GM12878 (cell line): Measurements from ENCODE around the gene ZNF582. TPM values are rescaled to one million over a fixed set of nuclear protein-coding genes. Genes with fewer than 3 reads are reported as not detected.

ENCODE experiments used
- ATAC-seq: fragments of 200-7000 bp; cut with Tn5 transposase; 3 replicates; pipeline ENCODE4 v1.9.1; 2020; ENCODE audit warnings: mild to moderate bottlenecking, moderate library complexity
- BruUV-seq: library from RNA; stranded (reverse); fragments of 400-500 nt; replicated peaks from 2 replicates; lab custom pipeline; 2021; lab: Mats Ljungman, UMichigan
- CTCF ChIA-PET: fragments of 300-600 bp; sonication (Branson Sonifier 250); formaldehyde crosslinking; extraction: SDS; loops from one replicate; lab custom pipeline; 2021; ENCODE audit warnings: inconsistent platforms; lab: Yijun Ruan, JAX
- POLR2A ChIA-PET: fragments of 350-600 bp; formaldehyde crosslinking; extraction: SDS; loops from one replicate; lab custom pipeline; 2021; ENCODE audit warnings: inconsistent platforms; lab: Charles Lee
- RAD21 ChIA-PET: fragments of 300-600 bp; sonication (Branson Sonifier 250); formaldehyde crosslinking; loops from one replicate; lab custom pipeline; 2023; ENCODE audit warnings: antibody characterized with exemption; ENCODE audit not compliant: unreplicated experiment; lab: Charles Lee
- SMC1A ChIA-PET: fragments of 300-600 bp; sonication (Branson Sonifier 250); formaldehyde crosslinking; loops from one replicate; lab custom pipeline; 2023; ENCODE audit not compliant: unreplicated experiment, uncharacterized antibody; lab: Charles Lee
- DNase-seq: peaks from one replicate; pipeline ENCODE4 v3.0.0-alpha.2; 2011; ENCODE audit warnings: low read depth, low spot score
- FAIRE-seq: peaks from 3 replicates; lab custom pipeline; 2011; peaks lifted over from hg19 to GRCh38; lab: Jason Lieb, UNC
- H2AFZ ChIP-seq: 2 replicates; pipeline ENCODE4 v1.6.0; 2011; ENCODE audit warnings: low read depth, low read length, control low read depth; ENCODE audit not compliant: control insufficient read depth
- H3K27ac ChIP-seq: 2 replicates; pipeline ENCODE4 v1.5.1; 2011; ENCODE audit warnings: control low read depth; ENCODE audit not compliant: control insufficient read depth, insufficient read depth
- H3K27me3 ChIP-seq, 2 experiments: replicated peaks in 1 of 2; 2 replicates each; pipeline versions ENCODE4 v1.6.0 to v1.6.1; 2011; ENCODE audit warnings: low read length in 1 of 2; ENCODE audit not compliant: control insufficient read depth in 2 of 2, insufficient read depth in 2 of 2
- H3K36me3 ChIP-seq, 2 experiments: 2 replicates each; pipeline ENCODE4 v1.5.1; 2011; ENCODE audit warnings: low read length in 1 of 2; ENCODE audit not compliant: control insufficient read depth in 2 of 2, insufficient read depth in 2 of 2
- H3K4me1 ChIP-seq: 2 replicates; pipeline ENCODE4 v1.6.1; 2011; ENCODE audit warnings: mild to moderate bottlenecking, low read length, moderate library complexity, mixed read lengths; ENCODE audit not compliant: control insufficient read depth, insufficient read depth
- H3K4me2 ChIP-seq: 2 replicates; pipeline ENCODE4 v1.6.0; 2011; ENCODE audit warnings: control low read depth; ENCODE audit not compliant: control insufficient read depth, insufficient read depth
- H3K4me3 ChIP-seq: fragments of 200-600 bp; sonication (generic); 2 replicates; pipeline ENCODE4 v1.5.1; 2016
- H3K79me2 ChIP-seq: 2 replicates; pipeline ENCODE4 v1.6.0; 2011; ENCODE audit warnings: low read length; ENCODE audit not compliant: control insufficient read depth, insufficient read depth
- H3K9ac ChIP-seq: 2 replicates; pipeline ENCODE4 v1.8.0; 2011; ENCODE audit warnings: low read length, control low read depth, mixed read lengths; ENCODE audit not compliant: control insufficient read depth, insufficient read depth
- H3K9me3 ChIP-seq: replicated peaks from 3 replicates; pipeline ENCODE4 v1.5.1; 2011; ENCODE audit warnings: mild to moderate bottlenecking, low read length; ENCODE audit not compliant: control insufficient read depth, insufficient read depth
- H4K20me1 ChIP-seq: 2 replicates; pipeline ENCODE4 v1.6.0; 2011; ENCODE audit not compliant: control insufficient read depth, insufficient read depth
- PAX8 ChIP-seq: fragments of 450-650 bp; IDR thresholded peaks from 2 replicates; pipeline ENCODE4 v1.6.1; 2017; ENCODE audit warnings: mild to moderate bottlenecking, moderate library complexity
- RAD51 ChIP-seq: fragments of 450-650 bp; IDR thresholded peaks from 2 replicates; pipeline ENCODE4 v1.6.1; 2016; ENCODE audit warnings: moderate library complexity, mild to moderate bottlenecking, inconsistent platforms
- TCF7 ChIP-seq: IDR thresholded peaks from 2 replicates; pipeline ENCODE4 v1.6.1; 2014; ENCODE audit warnings: antibody characterized with exemption, borderline replicate concordance
- WGBS: methylation state at CpG from one replicate; pipeline ENCODE4 v1.1.6; 2016; ENCODE audit warnings: low lambda C conversion rate; ENCODE audit not compliant: insufficient replicate concordance, insufficient coverage; ENCODE audit errors: missing lambda C conversion rate; 5-methylcytosine and 5-hydroxymethylcytosine counted together
- in situ Hi-C: fragments of 300-500 bp; cut with MboI; formaldehyde crosslinking; loops from 9 replicates; pipeline ENCODE4 v1.14.3; 2018; ENCODE audit warnings: mixed read lengths
- intact Hi-C: fragments of 100-400 bp; cut with micrococcal nuclease; formaldehyde crosslinking; loops from one replicate; pipeline ENCODE4 v1.14.2; 2022; ENCODE audit not compliant: unreplicated experiment
- polyA plus RNA-seq, 11 experiments: library from polyadenylated mRNA; depleted of rRNA in 4 of 11; unstranded in 6 of 11; stranded (reverse) in 5 of 11; fragments of >200 nt; fragmentation: Nextera tagmentation in 4 of 11; fragmentation: Illumina TruSeq in 1 of 11; extraction: Ambion mirVana in 4 of 11; extraction: Trizol in 1 of 11; gene quantifications; 1 replicate in 1 of 11; 2 replicates in 10 of 11; pipeline versions ENCODE4 v1.2.1 to v1.2.3, GENCODE V29; 2011 to 2016; ENCODE audit warnings: inconsistent platforms in 2 of 11, missing spikeins in 2 of 11, low read depth in 1 of 11
- total RNA-seq, 4 experiments: library from RNA; depleted of rRNA in 3 of 4; stranded (reverse); fragments of >200 nt in 3 of 4; fragmentation: Illumina TruSeq in 1 of 4; extraction: Trizol in 1 of 4; gene quantifications; 2 replicates each; pipeline versions ENCODE4 v1.2.1 to v1.2.3, GENCODE V29; 2013 to 2021
- TF ChIP-seq, protein P1 (sequence below): fragments of 450-650 bp; IDR thresholded peaks from 2 replicates; pipeline ENCODE4 v1.6.1; 2016; ENCODE audit warnings: mild to moderate bottlenecking

ZNF582 gene
- total and polyA plus RNA-seq, 10 of the 15 experiments (the other 5 are each of a cell fraction or from before 2014, with no cell fraction given): 0.37 to 1.4 (median 0.85) TPM; not detected in 1

- ChIA-PET CTCF (no interaction called here), SMC1A (no interaction called here), RAD21 (no interaction called here), POLR2A (no interaction called here)
- DNase-seq (no peak), FAIRE-seq (no peak), ATAC-seq (no peak)
- Histone ChIP-seq H3K4me3 (no peak overlapping the region), H3K9me3 (peaks cover under 1% of the 10 kb centered on the region; the same call in 2 of the 3 replicates), H3K27ac (no peak overlapping the region), H3K79me2 (no peaks in the 10 kb centered on the region), H3K36me3 (no peaks in the 10 kb centered on the region), H3K4me2 (no peak overlapping the region), H3K4me1 (no peaks in the 10 kb centered on the region), H2AFZ (no peak overlapping the region), H3K9ac (no peak overlapping the region), H4K20me1 (no peaks in the 10 kb centered on the region), H3K27me3 (no peaks in the 10 kb centered on the region)
- in situ Hi-C loops: no loop called here
- BruUV-seq: no TSS peak
- 59% methylated on average over 8 of the region's 8 CpGs for WGBS
- TF ChIP-seq TCF7: no peak
- no peak for TF ChIP-seq RAD51
- TF ChIP-seq, protein P1, sequence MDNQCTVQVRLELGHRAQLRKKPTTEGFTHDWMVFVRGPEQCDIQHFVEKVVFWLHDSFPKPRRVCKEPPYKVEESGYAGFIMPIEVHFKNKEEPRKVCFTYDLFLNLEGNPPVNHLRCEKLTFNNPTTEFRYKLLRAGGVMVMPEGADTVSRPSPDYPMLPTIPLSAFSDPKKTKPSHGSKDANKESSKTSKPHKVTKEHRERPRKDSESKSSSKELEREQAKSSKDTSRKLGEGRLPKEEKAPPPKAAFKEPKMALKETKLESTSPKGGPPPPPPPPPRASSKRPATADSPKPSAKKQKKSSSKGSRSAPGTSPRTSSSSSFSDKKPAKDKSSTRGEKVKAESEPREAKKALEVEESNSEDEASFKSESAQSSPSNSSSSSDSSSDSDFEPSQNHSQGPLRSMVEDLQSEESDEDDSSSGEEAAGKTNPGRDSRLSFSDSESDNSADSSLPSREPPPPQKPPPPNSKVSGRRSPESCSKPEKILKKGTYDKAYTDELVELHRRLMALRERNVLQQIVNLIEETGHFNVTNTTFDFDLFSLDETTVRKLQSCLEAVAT: no peak
- TF ChIP-seq PAX8: no peak
- intact Hi-C loops: no loop called here
Observed at GRCh38 chr19:56383826-56384605, 9.3 kb downstream of the ZNF582 start.
